ENCODE measurements around the gene PRX.
A peak's percentile ranks its signal among the peaks of the same experiment; 100 is the strongest.
"Not testable (repeated sequence)": the region's sequence is repeated elsewhere in the genome, so short reads cannot be mapped to it uniquely, and the experiment has no call there.

Gene PRX

DNA sequence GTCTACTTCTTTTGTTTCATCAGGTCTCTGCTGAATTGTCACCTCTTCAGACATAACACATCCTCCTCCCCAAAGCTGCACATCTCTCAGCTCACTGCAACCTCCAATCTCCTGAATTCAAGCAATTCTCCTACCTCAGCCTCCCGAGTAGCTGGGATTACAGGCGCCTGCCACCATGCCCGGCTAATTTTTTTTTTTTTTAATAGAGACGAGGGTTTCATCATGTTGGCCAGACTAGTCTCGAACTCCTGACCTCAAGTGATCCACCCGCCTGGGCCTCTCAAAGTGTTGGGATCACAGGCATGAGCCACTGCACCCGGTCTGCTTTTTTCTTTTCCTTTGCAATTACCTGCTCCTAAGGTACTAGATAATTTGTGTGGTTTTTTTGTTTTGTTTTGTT, 19.6 kb upstream of the PRX start:
- DNase-seq: not testable (repeated sequence)

DNA sequence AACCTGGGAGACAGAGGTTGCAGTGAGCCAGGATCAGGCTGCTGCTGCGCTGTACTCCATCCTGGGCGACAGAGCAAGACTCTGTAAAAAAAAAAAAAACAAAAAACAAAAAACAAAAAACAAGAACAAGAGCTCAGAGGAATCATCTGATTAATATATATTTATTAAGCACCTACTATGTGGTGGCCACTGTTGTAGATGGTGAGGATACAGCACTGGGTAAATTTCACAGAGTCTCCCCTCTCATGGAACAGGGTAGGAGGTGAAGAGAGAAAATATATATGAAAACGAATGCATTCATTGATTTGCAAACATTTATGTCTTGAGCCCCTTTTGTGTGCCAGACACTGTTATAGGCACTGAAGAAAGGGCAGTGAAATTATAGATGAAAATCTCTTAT, 18.5 kb upstream of the PRX start:
- no peak for DNase-seq

DNA sequence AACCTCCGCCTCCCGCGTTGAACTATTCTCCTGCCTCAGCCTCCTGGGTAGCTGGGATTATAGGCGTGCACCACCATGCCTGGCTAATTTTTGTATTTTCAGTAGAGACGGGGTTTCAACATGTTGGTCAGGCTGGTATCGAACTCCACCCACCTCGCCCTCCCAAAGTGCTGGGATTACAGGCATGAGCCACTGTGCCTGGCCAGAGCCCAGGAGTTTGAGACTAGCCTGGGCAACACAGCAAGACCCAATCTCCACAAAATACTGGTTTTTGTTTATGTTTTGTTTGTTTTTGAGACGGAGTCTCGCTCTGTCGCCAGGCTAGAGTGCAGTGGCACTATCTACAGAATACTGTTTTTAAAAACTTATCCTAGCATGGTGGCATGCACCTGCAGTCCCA, 17.1 kb upstream of the PRX start:
- DNase-seq: not testable (repeated sequence)

DNA sequence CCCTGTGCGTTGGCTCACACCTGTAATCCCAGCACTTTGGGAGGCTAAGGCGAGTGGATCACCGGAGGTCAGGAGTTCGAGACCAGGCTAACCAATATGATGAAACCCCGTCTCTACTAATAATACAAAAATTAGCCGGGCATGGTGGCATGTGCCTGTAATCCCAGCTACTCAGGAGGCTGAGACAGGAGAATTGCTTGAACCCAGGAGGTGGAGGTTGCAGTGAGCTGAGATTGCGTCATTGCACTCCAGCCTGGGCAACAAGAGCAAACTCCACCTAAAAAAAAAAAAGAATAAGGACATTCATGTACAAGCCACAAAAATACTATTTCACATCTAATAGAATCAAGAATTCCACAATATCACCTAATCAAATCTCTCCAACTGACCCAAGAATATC, 15.0 kb upstream of the PRX start:
- not testable (repeated sequence) for DNase-seq

DNA sequence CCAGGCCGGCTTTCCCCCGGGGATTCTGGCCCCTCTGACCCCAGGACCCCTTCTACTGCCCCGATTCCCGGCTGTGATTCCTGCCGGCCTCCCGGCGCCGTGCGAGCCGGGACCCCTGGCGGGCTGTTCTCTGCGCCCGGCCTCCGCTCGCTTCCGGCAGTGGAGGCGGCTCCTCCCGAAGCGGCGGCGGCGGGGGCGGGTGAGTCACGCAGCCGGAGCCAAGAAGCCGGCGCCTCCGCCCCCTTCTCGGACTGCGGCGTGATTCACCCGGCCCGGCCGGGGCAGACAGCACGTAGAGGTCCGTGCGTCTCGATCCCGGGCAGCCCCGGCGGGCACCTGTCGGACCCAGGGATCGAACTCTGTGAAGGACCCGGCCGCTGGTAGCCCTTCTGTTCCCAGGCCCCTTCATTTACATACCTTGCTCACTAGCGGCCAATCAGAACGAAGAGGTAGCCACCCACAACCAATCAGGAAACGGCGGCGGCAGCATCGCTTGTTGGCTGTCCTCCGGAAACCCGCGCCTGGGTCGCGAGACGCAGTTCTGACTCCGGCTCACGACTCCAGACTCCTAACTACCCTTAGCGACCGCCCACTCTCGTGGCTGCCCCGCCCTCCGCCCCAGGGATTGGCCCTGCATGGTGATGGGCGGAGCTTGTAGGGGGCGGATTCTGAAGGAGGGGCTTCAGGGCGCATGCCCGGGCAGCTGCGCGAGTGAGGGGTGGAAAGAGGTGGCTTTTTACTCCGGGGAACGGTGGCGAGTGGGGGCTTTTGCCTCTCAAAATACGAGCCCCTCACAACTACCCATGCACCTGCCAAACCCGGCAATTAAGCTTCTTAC, 12.5 kb upstream of the PRX start, which contains the start of gene SERTAD1:
SERTAD1 (minus strand) TSS at position 543 of the 838 bp plus-strand sequence. CDS start 2,446 bp downstream, outside the sequence.
- peak; percentile 100 for DNase-seq

DNA sequence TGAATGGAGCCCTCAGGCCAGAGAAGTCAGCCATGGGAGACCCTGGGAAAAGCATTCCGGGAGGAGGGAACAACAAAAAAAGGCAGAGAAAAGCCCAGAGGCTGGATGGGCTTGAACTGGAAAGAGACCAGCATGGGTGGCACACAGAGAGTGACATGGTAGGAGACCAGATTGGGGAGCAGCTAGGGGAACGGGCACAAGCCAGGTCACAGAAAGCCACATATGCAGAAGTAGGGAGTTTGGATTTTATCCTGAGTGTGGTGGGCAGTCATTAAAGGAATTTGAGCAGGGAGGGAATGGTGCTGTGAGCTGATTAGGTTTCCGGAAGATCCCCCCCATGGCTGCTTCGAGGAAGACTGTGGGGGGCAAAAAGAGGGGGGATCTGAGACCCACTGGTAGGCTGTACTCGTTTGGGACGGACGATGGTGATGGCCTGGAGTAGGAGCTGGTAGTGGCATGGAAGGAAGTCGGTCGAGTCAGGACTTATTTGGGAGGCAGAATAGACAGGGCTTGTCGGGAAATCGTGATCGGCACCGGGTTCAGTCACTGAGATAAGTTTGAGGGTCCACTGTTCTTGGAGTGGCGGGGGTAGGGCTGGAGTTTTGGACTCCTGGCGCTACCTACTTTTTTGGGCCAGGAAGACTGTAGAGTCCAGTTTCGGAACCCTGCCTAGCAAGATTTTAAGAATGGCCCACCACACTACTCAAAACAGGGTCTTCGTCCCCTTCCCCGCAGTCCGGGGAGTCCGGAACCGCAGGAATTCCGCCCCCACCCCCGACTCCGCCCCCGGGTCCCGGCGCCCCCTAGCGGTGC, 11.7 kb upstream of the PRX start:
- peak; percentile 21 for DNase-seq

DNA sequence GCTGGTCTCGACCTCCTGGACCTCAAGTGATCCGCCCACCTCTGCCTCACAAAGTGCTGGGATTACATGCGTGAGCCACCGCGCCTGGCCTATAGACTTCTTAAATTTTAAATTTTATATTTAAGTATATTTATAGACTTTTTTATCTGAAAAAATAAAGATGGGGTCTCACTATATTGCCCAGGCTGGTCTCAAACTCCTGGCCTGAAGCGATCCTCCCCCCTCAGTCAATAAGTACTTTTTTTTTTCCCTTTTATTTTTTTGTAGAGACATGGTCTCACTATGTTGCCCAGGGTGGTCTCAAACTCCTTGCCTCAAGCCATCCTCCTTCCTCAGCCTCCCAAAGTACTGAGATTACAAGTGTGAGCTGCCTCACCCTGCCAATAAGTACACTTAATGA, 10.8 kb upstream of the PRX start:
- no peak for DNase-seq

DNA sequence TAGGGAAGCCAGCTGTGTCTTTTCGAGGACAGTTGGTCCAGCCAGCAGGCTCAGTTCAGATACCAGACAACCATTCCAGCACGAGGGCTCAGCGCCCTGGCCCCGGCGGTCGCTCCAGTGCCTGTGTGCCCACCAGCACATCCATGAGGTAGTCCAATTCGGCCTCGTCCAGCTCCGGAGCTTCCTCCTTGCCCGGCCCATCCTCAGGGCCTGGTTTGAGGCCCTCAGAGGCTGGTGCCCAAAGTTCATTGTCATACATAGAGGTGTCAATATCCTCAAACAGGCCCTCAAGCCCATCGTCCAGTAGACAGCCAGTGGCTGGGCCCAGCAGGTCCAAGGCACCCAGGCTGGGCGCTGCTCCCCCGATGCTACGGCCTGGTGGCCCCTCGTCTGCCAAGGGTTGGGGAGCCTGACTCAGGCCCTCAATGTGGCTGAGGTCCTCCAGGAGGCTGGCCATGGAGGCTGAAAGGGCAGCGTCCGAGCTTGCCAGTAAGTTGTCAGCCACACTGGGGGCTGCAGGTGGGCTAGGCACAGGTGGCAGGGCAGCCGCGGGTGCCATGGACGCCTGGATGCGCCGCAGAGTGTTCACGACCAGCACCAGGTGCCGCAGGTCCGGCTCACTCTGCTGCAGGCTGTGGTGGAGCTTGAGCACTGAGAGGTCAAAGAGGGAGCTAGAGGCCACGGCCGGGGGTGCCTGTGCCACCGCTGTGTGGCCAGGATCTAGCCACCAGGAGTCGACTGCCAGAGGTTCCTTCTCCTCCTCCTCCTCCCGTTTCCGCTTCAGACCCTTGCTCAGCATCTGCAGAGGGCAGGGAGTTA, 9.8 kb upstream of the PRX start:
- no peak for DNase-seq

DNA sequence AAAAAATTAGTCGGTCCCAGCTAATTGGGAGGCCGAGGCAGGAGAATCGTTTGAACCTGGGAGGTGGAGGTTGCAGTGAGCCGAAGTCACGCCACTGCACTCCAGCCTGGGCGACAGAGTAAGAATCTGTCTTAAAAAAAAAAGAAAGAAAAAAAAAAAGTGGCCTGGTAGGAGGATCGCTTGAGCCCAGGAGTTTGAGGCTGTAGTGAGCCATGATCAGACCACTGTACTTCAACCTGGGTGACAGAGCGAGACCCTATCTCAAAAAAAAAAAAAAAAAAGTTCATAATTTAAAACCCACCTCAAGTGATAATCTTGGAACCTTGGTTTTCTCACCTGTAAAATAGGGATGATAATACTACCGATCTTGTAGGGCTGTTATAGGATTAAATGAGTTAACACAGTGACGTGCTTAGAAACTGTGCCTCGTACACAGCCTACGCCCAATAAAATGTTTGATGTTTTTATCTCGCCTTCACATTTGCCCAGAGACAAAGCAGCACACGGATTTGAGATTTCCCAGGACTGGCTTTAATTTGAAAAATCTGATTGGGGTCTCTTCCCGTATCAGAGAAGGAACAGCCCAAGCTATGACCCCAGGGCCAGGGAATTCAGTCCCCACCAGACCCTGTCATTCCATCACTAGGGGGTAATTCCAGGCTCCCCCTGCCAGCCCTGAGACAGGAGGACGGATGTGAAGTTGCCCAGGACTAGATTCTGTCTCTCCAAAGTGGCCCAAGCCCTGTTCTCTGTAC, 9.0 kb upstream of the PRX start:
- no peak for DNase-seq

DNA sequence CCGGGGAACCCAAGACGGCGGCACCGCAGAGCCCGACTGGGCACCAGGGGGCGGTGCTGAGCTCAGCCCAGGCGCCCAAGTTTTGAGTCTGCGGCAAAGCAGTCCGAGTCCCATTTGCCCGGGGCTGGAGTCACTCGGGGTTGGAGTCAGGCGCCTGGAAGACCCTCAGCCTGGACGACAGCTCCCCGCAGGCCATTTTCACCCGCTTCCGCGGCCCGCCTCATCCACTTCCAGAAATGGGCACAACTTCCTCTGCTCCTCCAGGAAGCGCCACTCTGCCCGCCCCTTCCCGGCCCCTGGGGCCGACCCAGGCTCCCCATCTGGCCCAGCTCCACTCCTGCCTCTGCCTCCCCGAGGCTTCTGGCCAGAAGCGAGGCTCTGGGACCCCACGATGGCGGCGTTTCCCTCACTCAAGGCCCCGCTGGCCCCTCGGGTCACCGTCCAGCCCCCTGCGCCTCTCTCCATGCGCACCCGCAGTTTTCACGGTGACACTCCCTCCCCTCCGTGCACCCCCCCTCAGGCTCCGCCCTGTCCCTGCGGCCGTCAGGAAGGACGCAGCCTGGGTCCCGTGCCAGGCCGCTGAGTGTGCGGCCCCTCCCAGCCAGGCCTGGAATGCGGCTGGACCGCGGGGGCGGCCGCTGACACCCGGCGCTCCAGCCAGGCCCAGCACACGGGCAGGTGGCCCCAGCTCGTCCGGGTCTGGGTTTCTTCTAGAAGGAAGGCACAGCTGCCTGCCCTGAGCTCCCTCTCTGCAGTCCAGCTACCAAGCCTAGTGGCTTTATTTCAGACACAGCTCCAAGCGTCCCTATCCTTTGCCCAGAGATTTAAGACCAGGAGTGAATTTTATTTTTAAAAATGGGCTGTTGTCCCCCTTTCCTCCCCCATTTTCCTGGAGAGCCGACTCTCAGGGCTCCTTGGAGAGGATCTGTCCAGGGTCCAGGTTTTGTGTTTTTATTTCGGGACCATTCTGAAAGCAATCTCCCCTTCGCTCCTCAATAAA, 7.9 kb upstream of the PRX start:
- DNase-seq: peak; percentile 82

DNA sequence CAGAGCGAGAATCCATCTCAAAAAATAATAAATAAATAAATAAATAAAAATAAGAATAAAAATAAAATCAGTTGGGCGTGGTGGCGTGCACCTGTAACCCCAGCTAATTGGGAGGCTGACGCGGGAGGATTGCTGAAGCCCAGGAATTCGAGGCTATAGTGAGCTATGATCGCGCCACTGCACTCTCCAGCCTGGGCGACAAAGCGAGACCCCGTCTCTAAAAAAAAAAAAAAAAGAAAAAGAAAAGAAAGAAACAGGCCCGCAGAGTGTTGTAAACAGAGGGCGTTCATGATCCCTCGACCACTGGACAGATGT, 7.2 kb upstream of the PRX start:
- DNase-seq: no peak

DNA sequence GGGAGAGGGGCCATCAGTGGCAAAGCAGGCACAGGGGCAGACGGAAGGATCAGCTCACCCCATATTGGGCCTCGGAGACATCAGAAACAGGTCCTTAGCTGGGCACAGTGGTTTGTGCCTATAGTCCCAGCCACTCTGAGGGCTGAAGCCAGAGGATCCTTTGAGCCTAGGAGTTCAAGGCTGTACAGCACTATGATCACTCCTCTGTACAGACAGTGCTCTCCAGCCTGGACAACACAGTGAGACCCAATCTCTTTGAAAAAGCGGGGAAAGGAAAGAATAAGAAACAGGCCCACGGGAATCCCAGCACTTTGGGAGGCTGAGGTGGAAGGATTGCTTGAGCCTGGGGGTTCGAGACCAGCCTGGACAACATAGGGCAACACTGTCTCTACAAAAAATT, 6.6 kb upstream of the PRX start:
- no peak for DNase-seq

DNA sequence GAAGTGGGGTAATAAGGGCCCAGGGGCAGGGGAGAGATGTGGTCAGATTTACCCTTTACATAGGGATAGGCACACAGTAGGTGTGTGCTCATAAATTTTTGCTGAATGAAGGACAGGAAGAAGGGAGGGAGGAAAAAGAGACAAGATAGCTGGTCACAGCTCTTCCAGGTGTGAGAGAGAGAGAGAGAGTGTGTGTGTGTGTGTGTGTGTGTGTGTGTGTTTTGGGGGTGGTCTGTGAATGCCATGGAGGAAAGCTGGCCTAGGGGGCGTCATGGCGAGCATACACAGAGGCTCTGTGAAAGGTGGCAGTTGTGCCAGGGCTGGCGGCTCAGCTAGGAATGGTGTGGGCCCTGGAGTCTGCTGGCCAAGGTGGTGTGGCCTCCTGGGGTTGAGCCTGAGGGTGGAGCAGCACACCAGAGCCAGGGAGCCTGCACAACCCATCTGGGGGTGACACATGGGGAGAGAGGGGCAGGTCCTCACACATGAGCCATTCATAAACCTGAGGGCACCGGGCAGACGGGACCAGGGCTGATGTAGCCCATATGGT, 6.0 kb upstream of the PRX start:
- DNase-seq: no peak

DNA sequence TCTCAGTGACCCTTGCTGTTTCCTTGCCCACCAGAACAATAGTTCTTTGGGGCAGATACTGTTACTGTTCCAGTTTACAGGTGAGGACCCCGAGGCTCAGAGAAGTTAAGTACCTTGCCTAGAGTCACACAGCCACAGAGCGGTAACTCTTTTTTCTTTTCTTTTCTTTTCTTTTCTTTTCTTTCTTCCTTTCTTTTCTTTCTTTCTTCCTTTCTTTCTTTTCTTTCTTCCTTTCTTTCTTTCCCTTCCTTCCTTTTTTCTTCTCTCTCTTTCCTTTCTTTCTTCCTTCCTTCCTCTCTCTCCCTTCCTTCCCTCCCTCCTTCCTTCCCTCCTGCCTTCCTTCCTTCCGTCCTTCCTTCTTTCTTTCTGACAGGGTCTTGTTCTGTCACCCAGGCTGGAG, 4.9 kb upstream of the PRX start:
- no peak for DNase-seq

DNA sequence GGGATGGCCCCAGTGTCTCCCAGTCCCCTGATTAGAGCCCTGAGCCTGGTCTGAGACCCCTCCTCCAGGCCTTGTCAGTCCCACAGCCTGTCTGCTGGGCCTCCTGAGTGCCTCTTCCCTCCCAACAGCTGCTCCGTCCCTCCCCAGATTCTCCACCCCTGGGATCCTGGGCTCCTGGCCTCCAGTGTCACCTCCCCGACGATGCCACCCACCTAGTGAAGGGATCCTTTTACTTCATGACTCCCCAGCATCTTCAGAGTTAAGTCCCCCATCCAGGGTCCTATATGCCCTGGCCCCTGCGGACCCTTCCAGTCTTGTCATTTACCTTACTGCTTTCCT, 4.4 kb upstream of the PRX start:
- no peak for DNase-seq

DNA sequence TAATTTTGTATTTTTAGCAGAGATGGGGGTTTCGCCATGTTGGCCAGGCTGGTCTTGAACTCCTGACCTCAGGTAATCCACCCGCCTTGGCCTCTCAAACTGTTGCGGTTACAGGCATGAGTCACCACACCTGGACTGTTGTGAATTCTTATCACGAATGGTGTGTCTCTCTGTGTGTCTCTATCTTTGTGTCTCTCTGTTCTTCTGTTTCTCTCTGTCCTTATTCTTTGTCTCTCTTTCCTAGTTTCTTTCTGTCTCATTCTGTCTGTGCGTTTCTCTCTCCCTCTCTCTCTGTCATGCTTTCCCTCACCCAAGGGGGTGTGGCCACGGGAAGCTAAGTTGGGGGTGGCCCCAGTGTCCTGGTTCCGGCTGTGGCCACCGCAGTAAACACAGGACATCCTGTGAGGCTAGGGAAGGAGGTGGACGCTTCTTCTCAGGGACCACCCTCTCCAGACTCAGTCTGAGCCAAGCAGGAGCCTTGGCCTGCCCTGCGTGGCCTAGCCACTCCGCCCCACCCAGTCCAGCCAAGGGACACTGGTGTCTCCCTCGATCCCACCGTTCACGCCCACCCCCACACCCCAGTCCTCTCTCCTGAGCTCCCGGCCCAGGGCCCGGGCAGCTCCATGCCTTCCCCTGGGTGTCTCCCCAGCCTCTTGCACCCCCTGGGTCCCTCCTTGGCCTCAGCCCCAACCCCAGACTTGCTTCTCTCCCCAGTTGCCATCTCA, 3.9 kb upstream of the PRX start:
- no peak for DNase-seq

DNA sequence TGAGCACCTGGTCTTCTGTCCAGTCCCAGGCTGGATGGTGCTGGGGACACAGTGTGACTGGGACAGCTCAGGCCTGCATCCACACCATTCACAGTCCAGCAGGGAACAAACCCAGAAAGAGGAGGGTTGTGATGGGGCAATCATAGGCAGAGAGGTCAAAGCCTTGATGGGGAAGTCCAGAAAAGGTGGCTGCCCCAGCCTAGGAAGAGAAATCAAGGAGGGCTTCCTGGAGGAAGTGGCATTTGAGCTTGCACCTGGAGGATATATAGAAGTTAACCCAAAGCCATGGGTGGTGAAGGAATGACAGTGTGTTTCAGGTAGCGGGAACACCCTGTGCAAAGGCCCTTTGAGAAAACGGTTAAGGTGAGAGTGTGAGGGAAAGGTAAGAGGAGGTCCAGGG, 2.6 kb upstream of the PRX start:
- DNase-seq: no peak

DNA sequence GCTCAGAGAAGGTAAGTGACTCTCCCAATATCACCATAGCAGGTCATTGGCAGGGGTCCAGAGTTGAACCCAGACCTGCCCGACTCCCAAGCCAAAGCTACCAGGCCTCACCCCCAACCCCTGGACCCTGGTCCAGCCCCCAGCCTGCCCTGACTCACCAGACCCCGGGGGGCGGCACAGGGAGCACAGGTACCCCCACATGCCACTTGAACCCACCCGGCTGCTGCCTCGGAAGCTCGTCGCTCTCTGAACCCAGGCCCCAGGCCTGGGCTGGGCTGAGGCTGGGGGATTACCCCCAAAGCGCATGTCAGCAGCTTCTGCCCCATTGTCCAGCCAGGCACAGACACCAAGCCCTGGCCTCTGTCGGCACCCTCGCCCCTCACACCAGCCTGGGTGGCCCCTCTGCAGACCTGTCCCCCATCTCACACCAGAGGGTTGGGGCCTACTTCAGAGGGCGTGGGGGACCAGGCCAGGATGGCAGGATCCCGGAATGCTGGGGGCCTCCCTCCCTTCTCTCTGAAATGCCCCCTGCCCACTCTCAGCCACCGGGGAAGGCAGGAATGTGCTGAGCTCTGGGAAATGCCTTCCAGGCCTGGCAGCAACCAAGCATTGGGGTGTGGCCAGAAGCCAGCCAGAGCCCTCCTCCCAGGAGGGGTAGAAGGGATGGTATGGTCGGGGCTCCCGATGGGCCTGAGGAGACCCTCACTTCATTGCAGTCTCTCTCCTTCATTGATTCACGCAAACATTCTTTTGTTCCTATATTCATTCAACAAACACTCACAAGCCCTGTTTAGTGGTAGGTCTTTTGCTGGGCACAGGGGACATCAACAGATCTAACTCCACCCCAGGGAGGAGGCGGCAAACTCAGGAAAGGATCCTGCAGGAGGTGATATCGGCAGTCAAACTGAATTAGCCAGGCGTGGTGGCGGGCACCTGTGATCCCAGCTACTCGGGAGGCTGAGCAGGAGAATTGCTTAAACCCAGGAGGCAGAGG, 1.7 kb upstream of the PRX start:
- DNase-seq: no peak

DNA sequence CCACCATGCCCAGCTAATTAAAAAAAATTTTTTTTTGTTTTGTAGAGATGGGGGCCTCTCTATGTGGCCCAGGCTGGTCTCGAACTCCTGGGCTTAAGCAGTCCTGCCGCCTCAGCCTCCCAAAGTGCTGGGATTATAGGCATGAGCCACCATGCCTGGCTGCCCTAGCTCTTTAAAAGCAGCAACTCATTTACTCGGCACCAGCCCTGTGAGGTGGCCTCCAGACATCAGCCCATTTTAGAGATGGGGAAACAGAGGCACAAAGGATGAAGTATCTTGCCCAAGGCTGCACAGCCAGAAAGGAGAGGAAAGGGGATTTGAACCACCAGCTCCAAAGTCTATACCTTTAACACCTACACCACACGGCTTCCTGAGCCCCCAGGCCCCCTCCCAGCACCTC, 312 bp downstream of the PRX start:
- DNase-seq: no peak

Measured in CD4-positive, alpha-beta T cell treated with Interleukin-21 for 1 hour (primary cell).